SK-N-SH (cell line): ENCODE data around the gene ADGRL3. TPM values are rescaled to one million over a fixed set of nuclear protein-coding genes. Genes with fewer than 3 reads are reported as not detected.

Source experiments
- CTCF ChIA-PET: fragments of 300-600, 350-600 bp; formaldehyde crosslinking; extraction: SDS; loops from one replicate; lab custom pipeline; 2021; lab: Yijun Ruan, JAX
- POLR2A ChIA-PET: fragments of 350-600 bp; sonication (Branson Sonifier 250); formaldehyde crosslinking; extraction: SDS; loops from one replicate; lab custom pipeline; 2020; ENCODE audit warnings: antibody characterized with exemption, inconsistent platforms; lab: Yijun Ruan, JAX
- DNase-seq: peaks from one replicate; pipeline ENCODE4 v3.0.0; 2012
- H2AFZ ChIP-seq: fragments of 200-600 bp; sonication (generic); 2 replicates; pipeline ENCODE4 v1.8.1; 2016; ENCODE audit warnings: antibody characterized with exemption, mild to moderate bottlenecking, low read depth
- H3F3A ChIP-seq: fragments of 200-600 bp; sonication (generic); replicated peaks from 2 replicates; pipeline ENCODE3; 2016; ENCODE audit warnings: antibody characterized with exemption, mild to moderate bottlenecking; ENCODE audit not compliant: insufficient read depth
- H3K27ac ChIP-seq, 2 experiments: fragments of 200-500 bp in 1 of 2; fragments of 200-600 bp in 1 of 2; sonication (Bioruptor generic) in 1 of 2; sonication (generic), shearing (Covaris generic) in 1 of 2; 2 replicates each; pipeline versions ENCODE4 v1.5.1 to v1.6.1; 2014 to 2016; ENCODE audit warnings: low read depth in 2 of 2, inconsistent platforms in 1 of 2, low read length in 1 of 2, mild to moderate bottlenecking in 1 of 2, mixed read lengths in 1 of 2
- H3K27me3 ChIP-seq: fragments of 200-600 bp; sonication (generic), shearing (Covaris generic); 2 replicates; pipeline ENCODE4 v1.6.1; 2016; ENCODE audit warnings: mixed run types; ENCODE audit not compliant: insufficient read depth
- H3K36me3 ChIP-seq, 2 experiments: fragments of 200-500 bp in 1 of 2; fragments of 200-600 bp in 1 of 2; sonication (Bioruptor generic) in 1 of 2; sonication (generic) in 1 of 2; replicated peaks in 1 of 2; 2 replicates each; pipeline versions ENCODE3 to v1.5.1; 2014 to 2016; ENCODE audit warnings: low read length in 1 of 2, mild to moderate bottlenecking in 1 of 2; ENCODE audit not compliant: insufficient read depth in 2 of 2, control insufficient read depth in 1 of 2
- H3K4me1 ChIP-seq, 2 experiments: fragments of 200-500 bp in 1 of 2; fragments of 200-600 bp in 1 of 2; sonication (Bioruptor generic) in 1 of 2; sonication (generic), shearing (Covaris generic) in 1 of 2; 2 replicates each; pipeline versions ENCODE4 v1.5.1 to v1.6.1; 2014 to 2016; ENCODE audit warnings: low read depth in 1 of 2, low read length in 1 of 2, mixed run types in 1 of 2; ENCODE audit not compliant: insufficient read depth in 2 of 2, control insufficient read depth in 1 of 2
- H3K4me2 ChIP-seq: fragments of 200-600 bp; sonication (generic), shearing (Covaris generic); 2 replicates; pipeline ENCODE4 v1.6.1; 2017; ENCODE audit warnings: mixed run types
- H3K4me3 ChIP-seq, 2 experiments: fragments of 200-500 bp in 1 of 2; fragments of 200-600 bp in 1 of 2; sonication (Bioruptor generic) in 1 of 2; sonication (generic), shearing (Covaris generic) in 1 of 2; 2 replicates each; pipeline versions ENCODE4 v1.5.1 to v1.8.1; 2014 to 2016; ENCODE audit warnings: low read depth in 2 of 2, inconsistent platforms in 1 of 2, low read length in 1 of 2, mild to moderate bottlenecking in 1 of 2, mixed read lengths in 1 of 2, moderate library complexity in 1 of 2
- H3K79me2 ChIP-seq: fragments of 200-600 bp; sonication (generic); 2 replicates; pipeline ENCODE4 v1.8.1; 2017; ENCODE audit warnings: mild to moderate bottlenecking; ENCODE audit not compliant: insufficient read depth
- H3K9ac ChIP-seq: fragments of 200-600 bp; sonication (generic); 2 replicates; pipeline ENCODE4 v1.6.1; 2017; ENCODE audit warnings: mixed run types
- H3K9me2 ChIP-seq: fragments of 200-600 bp; sonication (generic); 2 replicates; pipeline ENCODE4 v1.6.1; 2017; ENCODE audit warnings: mixed run types
- H3K9me3 ChIP-seq: fragments of 200-600 bp; sonication (generic); 2 replicates; pipeline ENCODE4 v1.6.1; 2017; ENCODE audit warnings: mixed run types, mild to moderate bottlenecking, moderate library complexity
- H4K20me1 ChIP-seq: fragments of 200-600 bp; sonication (generic); 2 replicates; pipeline ENCODE4 v1.6.1; 2017; ENCODE audit warnings: mild to moderate bottlenecking, mixed run types; ENCODE audit not compliant: insufficient read depth
- CHD2 ChIP-seq: fragments of 150-350 bp; IDR thresholded peaks from 2 replicates; pipeline ENCODE4 v1.6.1; 2018; ENCODE audit warnings: low read length; ENCODE audit not compliant: partially characterized antibody
- ELF1 ChIP-seq: IDR thresholded peaks from 2 replicates; pipeline ENCODE4 v1.4.0; 2012
- EP300 ChIP-seq, 2 experiments: IDR thresholded peaks; 2 replicates each; pipeline versions ENCODE4 v1.4.0 to v1.6.1; 2012; ENCODE audit warnings: borderline replicate concordance in 1 of 2, low read depth in 1 of 2, low read length in 1 of 2
- EZH2phosphoT487 ChIP-seq: fragments of 200-600 bp; sonication (generic); IDR thresholded peaks from 2 replicates; pipeline ENCODE4 v1.6.1; 2017; ENCODE audit warnings: low read depth, mixed run types, mild to moderate bottlenecking, antibody characterized with exemption, moderate library complexity, borderline replicate concordance
- FOSL2 ChIP-seq: IDR thresholded peaks from 2 replicates; pipeline ENCODE4 v1.4.0; 2012; ENCODE audit warnings: low read depth, mild to moderate bottlenecking, moderate library complexity, borderline replicate concordance
- FOXJ3 ChIP-seq: sonication (generic); formaldehyde crosslinking; IDR thresholded peaks from 2 replicates; pipeline ENCODE4 v1.5.1; 2020; ENCODE audit warnings: mild to moderate bottlenecking, missing genetic modification reagents
- IRF3 ChIP-seq: fragments of 150-350 bp; IDR thresholded peaks from 2 replicates; pipeline ENCODE4 v1.6.1; 2016; ENCODE audit warnings: mild to moderate bottlenecking, low read depth, low read length
- JUND ChIP-seq: IDR thresholded peaks from 2 replicates; pipeline ENCODE4 v1.4.0; 2012
- MEF2A ChIP-seq: IDR thresholded peaks from 2 replicates; pipeline ENCODE4 v1.4.0; 2012; ENCODE audit warnings: low read depth, borderline replicate concordance
- MXI1 ChIP-seq: IDR thresholded peaks from 2 replicates; pipeline ENCODE4 v1.6.1; 2012; ENCODE audit warnings: mild to moderate bottlenecking, low read depth, low read length, improper control_type of control experiment
- NFIC ChIP-seq: IDR thresholded peaks from 2 replicates; pipeline ENCODE4 v1.4.0; 2012; ENCODE audit warnings: borderline replicate concordance
- PBX3 ChIP-seq: IDR thresholded peaks from 2 replicates; pipeline ENCODE4; 2012
- RAD21 ChIP-seq: IDR thresholded peaks from 2 replicates; pipeline ENCODE4 v1.6.1; 2012; ENCODE audit warnings: mild to moderate bottlenecking, low read length
- RCOR1 ChIP-seq: fragments of 150-350 bp; IDR thresholded peaks from 2 replicates; pipeline ENCODE4 v1.6.1; 2017; ENCODE audit warnings: antibody characterized with exemption, low read length
- SMC3 ChIP-seq: IDR thresholded peaks from 2 replicates; pipeline ENCODE4 v1.6.1; 2012; ENCODE audit warnings: low read depth, low read length, improper control_type of control experiment
- TCF12 ChIP-seq: IDR thresholded peaks from 2 replicates; pipeline ENCODE4 v1.4.0; 2012
- TEAD4 ChIP-seq: IDR thresholded peaks from 2 replicates; pipeline ENCODE4 v1.4.0; 2012; ENCODE audit warnings: mild to moderate bottlenecking, borderline replicate concordance; ENCODE audit not compliant: insufficient read depth
- USF2 ChIP-seq: fragments of 150-350 bp; IDR thresholded peaks from 2 replicates; pipeline ENCODE4 v1.6.1; 2017; ENCODE audit warnings: antibody characterized with exemption, low read length, low read depth, borderline replicate concordance
- YY1 ChIP-seq: IDR thresholded peaks from 2 replicates; pipeline ENCODE4 v1.4.0; 2012; ENCODE audit warnings: low read depth, mild to moderate bottlenecking
- ZBTB33 ChIP-seq: IDR thresholded peaks from 2 replicates; pipeline ENCODE4 v1.4.0; 2012; ENCODE audit warnings: low read depth, borderline replicate concordance
- WGBS: methylation state at CpG from one replicate; pipeline ENCODE4 v1.1.6; 2017; ENCODE audit warnings: low lambda C conversion rate; 5-methylcytosine and 5-hydroxymethylcytosine counted together
- polyA plus RNA-seq, 3 experiments: library from polyadenylated mRNA; depleted of rRNA; stranded (reverse); fragments of >200 nt; gene quantifications; 2 replicates each; pipeline ENCODE4 v1.2.3, GENCODE V29; 2012

The ADGRL3 gene
- polyA plus RNA-seq, 1 of the 3 experiments (the other 2 are of a cell fraction): 0.03 TPM

GRCh38 chr4:61853041-61853440 lies 652.9 kb downstream of the ADGRL3 start:
- H3K27ac ChIP-seq: no peak overlapping the region
- POLR2A ChIA-PET: no interaction called here
- no peak for DNase-seq
- CTCF ChIA-PET: no interaction called here
- H3K79me2 ChIP-seq: no peaks in the 10 kb centered on the region
- no peak overlapping the region for H2AFZ ChIP-seq
- no peaks in the 10 kb centered on the region for H3K9me2 ChIP-seq
- H3K9me3 ChIP-seq: no peaks in the 10 kb centered on the region
- no peak overlapping the region for H3K4me3 ChIP-seq
- 76% methylated on average over 6 of the region's 6 CpGs for WGBS
- H4K20me1 ChIP-seq: no peaks in the 10 kb centered on the region
- no peak overlapping the region for H3K9ac ChIP-seq
- no peaks in the 10 kb centered on the region for H3K4me1 ChIP-seq
- TF ChIP-seq RAD21 (no peak), EZH2phosphoT487 (no peak), USF2 (no peak), JUND (no peak), SMC3 (no peak), CHD2 (no peak), YY1 (no peak), ELF1 (no peak), IRF3 (no peak), ZBTB33 (no peak), FOXJ3 (CRISPR knock-in tag) (no peak), TEAD4 (no peak), FOSL2 (no peak), TCF12 (no peak), EP300 (IDR thresholded peaks at IDR 0.05; ENCODE audit: borderline replicate concordance in 1 of 2, low read depth in 1 of 2, low read length in 1 of 2) (no peak), NFIC (no peak), MXI1 (no peak), MEF2A (no peak), RCOR1 (no peak), PBX3 (no peak)
- H3K27me3 ChIP-seq: no peaks in the 10 kb centered on the region
- no peaks in the 10 kb centered on the region for H3F3A ChIP-seq
- H3K36me3 ChIP-seq: no peaks in the 10 kb centered on the region
- H3K4me2 ChIP-seq: no peak overlapping the region
